Astrocyte (in vitro differentiated cells and primary cell): Measurements from ENCODE around the gene SLC12A4.

ENCODE experiments used
- CTCF ChIP-seq: IDR thresholded peaks from 2 replicates; pipeline ENCODE4 v1.5.1; 2011; ENCODE audit warnings: low read depth, mild to moderate bottlenecking, inconsistent platforms, low read length, moderate library complexity; ENCODE audit not compliant: insufficient read depth
- EZH2 ChIP-seq: IDR thresholded peaks from 2 replicates; pipeline ENCODE4 v1.6.1; 2012; ENCODE audit warnings: mild to moderate bottlenecking, low read length, inconsistent platforms; ENCODE audit not compliant: insufficient read depth

- TF ChIP-seq CTCF: no peak
- no peak for TF ChIP-seq EZH2
These were observed 20.4 kb downstream of the SLC12A4 start for GRCh38 chr16:67948015-67948414.
